ENCODE measurements around the gene PORCN.

PORCN gene

DNA sequence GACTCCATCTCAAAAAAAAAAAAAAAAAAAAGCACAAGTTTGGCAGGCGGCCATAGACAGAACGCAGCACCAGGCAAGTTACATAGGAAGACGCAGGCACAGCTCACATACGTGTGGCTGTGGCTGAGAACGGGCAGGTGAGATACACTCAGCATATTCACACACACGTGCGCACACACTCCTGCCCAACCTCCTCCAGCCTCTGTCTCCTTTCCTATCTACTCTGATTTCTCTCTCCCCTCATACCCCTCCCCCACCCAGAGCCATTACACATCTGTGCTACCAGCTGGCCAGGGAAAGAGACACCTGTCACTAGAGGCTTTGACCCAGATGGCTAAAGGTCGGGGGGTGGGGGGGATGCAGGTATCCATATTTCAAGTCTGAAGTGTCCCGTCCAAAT lies 36.6 kb upstream of the PORCN start:
- Mint-ChIP-seq H3K9me3 (no peaks in the 10 kb centered on the region), H3K4me3 (no peak overlapping the region), H3K27me3 (peaks cover 0 to 7% of the 10 kb centered on the region in 2 donors), H3K4me1 (peaks cover 16 to 40% of the 10 kb centered on the region in 2 donors), H3K36me3 (peaks cover 6 to 7% of the 10 kb centered on the region in 2 donors), H3K27ac (no peak overlapping the region)
- no peak for DNase-seq
- no peak for ATAC-seq (replicated peaks)

DNA sequence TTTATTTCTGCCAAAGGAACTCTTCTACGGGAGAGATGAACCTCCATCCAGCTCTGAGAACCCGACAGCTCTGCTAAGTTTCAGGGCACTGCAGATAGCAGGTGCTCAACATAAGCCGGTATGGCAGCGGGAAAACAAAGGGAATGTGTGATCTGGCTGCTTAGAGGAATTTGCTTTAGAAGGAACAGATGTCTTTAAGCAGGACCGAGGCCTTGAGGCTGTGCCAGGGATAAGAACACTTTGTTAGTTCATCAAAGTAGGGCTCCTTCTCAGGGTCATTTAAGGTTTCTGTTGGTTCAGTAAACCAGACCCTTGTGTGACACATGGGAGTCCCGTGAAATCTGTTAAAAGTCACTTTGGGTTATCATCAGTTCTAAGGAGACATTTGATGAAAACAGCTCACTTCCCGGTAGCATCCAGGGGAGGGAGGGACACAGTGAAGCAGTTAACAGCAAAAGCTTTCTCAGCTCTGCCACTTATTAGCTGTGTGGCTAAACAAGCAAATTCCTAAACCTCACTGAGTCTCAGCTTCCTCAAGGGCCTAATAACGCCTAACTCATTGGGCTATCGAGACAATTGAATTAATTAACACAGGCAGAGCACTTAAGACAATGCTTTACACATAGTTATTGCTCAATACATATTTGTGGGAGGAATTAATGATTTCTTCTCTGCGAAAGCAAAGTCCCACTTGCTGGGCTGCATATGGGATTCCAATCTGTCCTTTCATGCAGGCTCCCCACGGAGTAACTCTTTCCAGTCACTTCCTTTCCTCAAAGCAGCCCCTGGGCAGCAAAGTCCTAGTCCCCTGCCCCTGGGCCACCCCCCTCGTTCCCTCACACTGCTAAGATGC lies 35.7 kb upstream of the PORCN start:
- ATAC-seq (replicated peaks) (no peak), DNase-seq (no peak)
- Mint-ChIP-seq H3K9me3 (no peaks in the 10 kb centered on the region), H3K27me3 (peaks cover 0 to 7% of the 10 kb centered on the region in 2 donors), H3K36me3 (peaks cover 10 to 13% of the 10 kb centered on the region in 2 donors), H3K4me1 (peaks cover 14 to 40% of the 10 kb centered on the region in 2 donors), H3K27ac (no peak overlapping the region), H3K4me3 (no peak overlapping the region)

DNA sequence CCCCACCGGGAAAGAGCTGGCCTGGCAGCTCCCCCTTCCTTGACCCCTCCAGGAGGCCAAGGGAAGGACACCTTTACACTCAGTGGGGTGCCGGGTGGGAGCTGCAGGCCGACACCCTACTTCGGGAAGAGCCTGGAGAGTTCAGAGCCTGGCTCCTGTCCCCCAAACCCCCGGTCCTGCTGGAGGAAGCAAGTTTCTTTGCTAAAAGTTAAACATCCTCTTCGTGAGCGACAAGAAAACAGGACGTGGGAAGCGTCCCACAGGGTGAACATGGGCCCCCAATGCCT lies 35.1 kb upstream of the PORCN start:
- Mint-ChIP-seq H3K4me3 (no peak overlapping the region), H3K36me3 (peaks cover 16 to 17% of the 10 kb centered on the region in 2 donors), H3K9me3 (no peaks in the 10 kb centered on the region), H3K27ac (no peak overlapping the region), H3K4me1 (peaks cover 17 to 41% of the 10 kb centered on the region in 2 donors), H3K27me3 (peaks cover 0 to 7% of the 10 kb centered on the region in 2 donors)
- DNase-seq, result no peak
- ATAC-seq (replicated peaks), result no peak

DNA sequence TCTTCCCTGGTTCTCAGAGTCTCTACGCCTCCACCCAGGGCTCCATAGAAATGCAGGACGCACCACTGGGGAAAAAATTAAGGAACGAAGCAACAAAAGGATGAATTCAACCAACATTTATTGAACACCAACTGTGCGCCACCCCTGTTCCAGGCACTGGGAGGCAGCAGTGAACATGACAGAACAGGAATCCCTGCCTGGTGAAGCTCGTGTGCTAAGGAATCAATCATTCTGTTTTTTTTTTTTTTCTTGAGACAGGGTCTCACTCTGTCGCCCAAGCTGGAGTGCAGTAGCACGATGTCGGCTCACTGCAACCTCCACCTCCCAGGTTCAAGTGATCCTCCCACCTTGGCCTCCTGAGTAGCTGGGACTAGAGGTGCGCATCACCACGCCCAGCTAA lies 34.7 kb upstream of the PORCN start:
- H3K27me3 Mint-ChIP-seq, result peaks cover 0 to 7% of the 10 kb centered on the region in 2 donors
- no peak overlapping the region for H3K4me3 Mint-ChIP-seq
- H3K9me3 Mint-ChIP-seq, result no peaks in the 10 kb centered on the region
- ATAC-seq (replicated peaks), result no peak
- peaks cover 17 to 38% of the 10 kb centered on the region in 2 donors for H3K4me1 Mint-ChIP-seq
- no peak for DNase-seq
- H3K27ac Mint-ChIP-seq, result no peak overlapping the region
- peaks cover 18% of the 10 kb centered on the region in 2 donors for H3K36me3 Mint-ChIP-seq

DNA sequence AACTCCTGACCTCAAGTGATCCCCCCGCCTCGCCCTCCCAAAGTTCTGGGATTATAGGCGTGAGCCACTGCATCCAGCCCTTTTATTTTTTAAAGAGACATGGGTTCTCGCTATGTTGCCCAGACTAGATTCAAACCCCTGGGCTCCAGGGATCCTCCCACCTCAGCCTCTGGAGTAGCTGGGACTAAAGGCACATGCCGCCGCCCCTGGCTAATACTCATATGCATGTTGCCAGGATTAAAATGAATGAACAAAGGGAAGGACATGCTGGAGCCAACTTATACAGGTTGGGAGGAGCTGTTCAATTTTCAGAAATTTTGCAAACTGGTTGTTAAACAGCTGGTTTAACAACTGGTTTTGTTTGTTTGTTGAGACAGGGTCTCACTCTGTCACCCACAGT lies 34.2 kb upstream of the PORCN start:
- no peaks in the 10 kb centered on the region for H3K9me3 Mint-ChIP-seq
- H3K4me3 Mint-ChIP-seq, result peak overlapping the region in 1 of 2 donors; percentile 99
- H3K27ac Mint-ChIP-seq, result no peak overlapping the region
- DNase-seq (no peak), ATAC-seq (replicated peaks) (no peak)
- peaks cover 19 to 21% of the 10 kb centered on the region in 2 donors for H3K36me3 Mint-ChIP-seq
- H3K4me1 Mint-ChIP-seq, result peaks cover 15 to 34% of the 10 kb centered on the region in 2 donors
- peaks cover 0 to 4% of the 10 kb centered on the region in 2 donors for H3K27me3 Mint-ChIP-seq

DNA sequence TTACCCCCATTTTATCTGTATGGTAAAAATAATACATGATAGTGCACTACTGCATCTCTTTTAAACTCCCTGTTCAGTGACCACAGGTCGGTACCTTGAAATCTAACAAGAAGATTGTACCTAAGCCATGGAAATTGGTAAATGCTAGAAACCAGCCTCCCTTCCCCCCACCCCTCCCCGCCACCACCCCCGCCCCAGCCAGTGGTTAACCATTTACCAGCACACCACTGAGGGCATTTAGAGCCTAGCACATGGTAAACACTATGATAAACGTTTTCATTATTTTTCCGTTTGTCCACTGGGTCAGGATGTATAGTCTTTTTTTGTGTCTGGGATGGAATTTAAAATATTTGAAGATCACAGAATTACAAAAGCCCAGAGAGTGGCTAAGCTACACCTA lies 33.5 kb upstream of the PORCN start:
- peaks cover 19 to 24% of the 10 kb centered on the region in 2 donors for H3K36me3 Mint-ChIP-seq
- peak overlapping the region; percentile 89 to 99 for H3K4me3 Mint-ChIP-seq
- DNase-seq (no peak), ATAC-seq (replicated peaks) (no peak)
- peaks cover 12 to 31% of the 10 kb centered on the region in 2 donors for H3K4me1 Mint-ChIP-seq
- no peaks in the 10 kb centered on the region for H3K9me3 Mint-ChIP-seq
- H3K27me3 Mint-ChIP-seq, result no peaks in the 10 kb centered on the region
- H3K27ac Mint-ChIP-seq, result peak overlapping the region; percentile 92

DNA sequence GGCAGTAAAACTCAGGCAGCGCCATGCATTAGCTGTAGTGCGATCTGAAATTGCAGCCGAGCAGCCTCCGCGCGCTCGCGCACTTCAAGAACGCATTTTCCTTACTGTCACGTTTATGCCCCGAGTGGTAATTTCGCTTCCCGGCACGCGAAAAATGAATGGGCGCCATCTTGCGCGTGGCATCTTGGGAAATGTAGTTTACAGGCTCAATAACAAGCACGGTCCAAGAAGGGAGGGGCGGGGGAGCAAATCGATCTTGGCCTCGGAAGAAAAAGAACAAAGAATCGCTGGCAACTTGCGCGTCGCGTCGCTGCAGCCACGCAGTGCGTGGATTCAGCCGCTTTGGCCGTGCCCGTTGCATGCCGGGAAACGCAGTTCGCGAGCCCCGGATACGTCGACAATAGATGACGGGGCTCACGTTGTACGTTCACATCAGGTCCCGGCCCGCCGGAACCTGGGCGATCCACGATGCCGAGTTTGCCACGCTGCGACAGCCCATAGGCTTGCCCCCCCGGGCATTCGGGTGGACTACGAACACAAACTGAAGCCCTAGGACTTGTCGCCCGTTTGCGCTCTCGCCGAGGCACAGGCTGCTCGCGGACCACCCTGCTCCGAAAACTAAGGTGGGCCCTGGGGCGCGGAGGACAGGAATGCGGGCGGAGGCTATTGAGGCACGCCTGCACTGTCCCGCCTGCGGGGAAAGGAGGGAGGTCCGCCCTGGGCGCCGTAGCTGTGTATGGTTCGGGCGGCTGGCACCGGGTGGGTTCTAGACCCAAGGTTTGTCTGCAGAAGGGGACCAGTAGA lies 32.8 kb upstream of the PORCN start, which contains the start of gene FTSJ1:
Gene FTSJ1 (plus strand): TSS at position 426 of the 804 bp plus-strand sequence. CDS start 1,849 bp downstream, outside the sequence.
- H3K9me3 Mint-ChIP-seq, result no peaks in the 10 kb centered on the region
- peaks cover 19 to 29% of the 10 kb centered on the region in 2 donors for H3K36me3 Mint-ChIP-seq
- ATAC-seq (replicated peaks), result peak; percentile 94 to 96
- peak within 1 kb of the TSS; percentile 92 for H3K27ac Mint-ChIP-seq
- no peaks in the 10 kb centered on the region for H3K27me3 Mint-ChIP-seq
- H3K4me3 Mint-ChIP-seq, result peak within 1 kb of the TSS; percentile 89 to 99
- peak; percentile 88 for DNase-seq
- peaks cover 13 to 33% of the 10 kb centered on the region in 2 donors for H3K4me1 Mint-ChIP-seq

DNA sequence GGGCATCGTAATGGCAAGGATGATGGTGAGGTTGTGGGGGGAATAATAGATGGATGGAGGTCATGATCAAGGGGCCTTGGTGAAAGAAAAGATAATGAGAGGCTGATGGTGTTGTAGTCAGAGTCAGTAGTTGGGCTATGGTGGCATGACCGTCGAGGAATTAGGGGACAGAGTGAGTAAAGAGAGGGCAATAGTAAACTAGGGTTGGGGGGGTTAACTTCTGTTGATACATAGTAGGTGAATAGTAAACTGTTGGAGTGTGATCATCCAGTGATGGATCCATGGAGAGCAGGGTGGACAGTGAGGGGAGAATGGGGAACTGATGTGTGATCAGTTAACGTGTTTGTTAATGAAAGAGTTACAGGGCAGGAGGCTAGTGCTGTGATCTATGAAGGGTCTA lies 31.9 kb upstream of the PORCN start:
- ATAC-seq (replicated peaks), result no peak
- H3K9me3 Mint-ChIP-seq, result no peaks in the 10 kb centered on the region
- peak overlapping the region; percentile 92 for H3K27ac Mint-ChIP-seq
- no peaks in the 10 kb centered on the region for H3K27me3 Mint-ChIP-seq
- DNase-seq, result no peak
- peaks cover 23 to 31% of the 10 kb centered on the region in 2 donors for H3K36me3 Mint-ChIP-seq
- peak overlapping the region; percentile 89 to 99 for H3K4me3 Mint-ChIP-seq
- H3K4me1 Mint-ChIP-seq, result peaks cover 13 to 33% of the 10 kb centered on the region in 2 donors

DNA sequence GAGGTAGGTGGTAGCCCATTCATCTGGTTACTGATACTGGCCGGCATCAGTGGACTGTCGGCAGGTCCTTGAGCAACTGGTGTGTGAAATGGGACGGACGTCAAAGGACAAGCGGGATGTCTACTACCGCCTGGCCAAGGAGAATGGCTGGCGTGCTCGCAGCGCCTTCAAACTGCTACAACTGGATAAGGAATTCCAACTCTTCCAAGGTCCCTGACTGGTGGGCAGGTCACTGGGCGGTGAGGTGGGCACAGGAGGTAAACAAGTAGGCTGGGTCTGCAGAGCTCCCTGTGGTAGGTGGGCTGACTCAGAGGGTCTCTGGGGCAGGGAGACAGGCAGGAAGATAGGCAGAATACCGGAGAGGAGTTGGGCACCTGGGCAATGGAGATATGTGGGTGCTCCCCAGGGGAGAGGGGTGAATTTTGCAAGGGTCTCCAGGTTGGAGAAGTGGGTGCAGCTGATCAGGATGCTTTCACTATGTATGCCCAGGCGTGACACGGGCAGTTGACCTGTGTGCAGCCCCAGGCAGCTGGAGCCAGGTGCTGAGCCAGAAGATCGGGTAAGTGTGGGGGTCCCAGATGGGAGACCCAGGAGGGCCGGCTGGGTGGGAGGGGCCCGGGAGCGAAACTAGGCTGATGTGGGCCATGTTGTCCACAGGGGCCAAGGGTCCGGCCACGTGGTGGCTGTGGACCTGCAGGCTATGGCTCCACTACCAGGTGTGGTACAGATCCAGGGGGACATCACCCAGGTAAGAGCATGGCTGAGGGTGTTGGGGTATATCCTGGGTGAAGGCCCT lies 30.6 kb upstream of the PORCN start:
- peak overlapping the region in 1 of 2 donors; percentile 99 for H3K4me3 Mint-ChIP-seq

DNA sequence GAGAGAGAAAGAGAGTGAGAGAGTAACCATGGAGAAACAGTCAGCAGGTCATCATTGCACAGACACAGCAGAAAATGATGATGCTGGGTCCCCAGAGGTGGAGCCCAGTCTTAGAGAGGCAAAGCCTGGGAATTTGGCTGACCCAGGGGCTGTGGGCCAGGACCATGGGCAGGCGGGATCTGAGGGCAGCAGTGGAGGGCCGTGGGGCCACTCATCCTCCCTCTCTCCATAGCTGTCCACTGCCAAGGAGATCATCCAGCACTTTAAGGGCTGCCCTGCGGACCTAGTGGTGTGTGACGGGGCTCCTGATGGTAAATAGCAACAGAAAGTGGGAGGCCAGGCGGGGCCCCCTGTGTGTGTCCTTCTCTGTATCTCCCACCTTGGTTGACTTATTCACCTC lies 30.0 kb upstream of the PORCN start:
- ATAC-seq (replicated peaks), result no peak
- DNase-seq, result no peak
- H3K9me3 Mint-ChIP-seq, result no peaks in the 10 kb centered on the region
- H3K4me1 Mint-ChIP-seq, result peaks cover 13 to 33% of the 10 kb centered on the region in 2 donors
- no peaks in the 10 kb centered on the region for H3K27me3 Mint-ChIP-seq
- no peak overlapping the region for H3K4me3 Mint-ChIP-seq
- H3K27ac Mint-ChIP-seq, result no peak overlapping the region
- peaks cover 28 to 33% of the 10 kb centered on the region in 2 donors for H3K36me3 Mint-ChIP-seq

More for the DNA sequence above, 30.6 kb upstream of the PORCN start:
- Mint-ChIP-seq H3K27ac (no peak overlapping the region), H3K36me3 (peaks cover 28 to 33% of the 10 kb centered on the region in 2 donors), H3K4me1 (peaks cover 13 to 33% of the 10 kb centered on the region in 2 donors), H3K27me3 (no peaks in the 10 kb centered on the region), H3K9me3 (no peaks in the 10 kb centered on the region)
- DNase-seq, result no peak
- no peak for ATAC-seq (replicated peaks)

DNA sequence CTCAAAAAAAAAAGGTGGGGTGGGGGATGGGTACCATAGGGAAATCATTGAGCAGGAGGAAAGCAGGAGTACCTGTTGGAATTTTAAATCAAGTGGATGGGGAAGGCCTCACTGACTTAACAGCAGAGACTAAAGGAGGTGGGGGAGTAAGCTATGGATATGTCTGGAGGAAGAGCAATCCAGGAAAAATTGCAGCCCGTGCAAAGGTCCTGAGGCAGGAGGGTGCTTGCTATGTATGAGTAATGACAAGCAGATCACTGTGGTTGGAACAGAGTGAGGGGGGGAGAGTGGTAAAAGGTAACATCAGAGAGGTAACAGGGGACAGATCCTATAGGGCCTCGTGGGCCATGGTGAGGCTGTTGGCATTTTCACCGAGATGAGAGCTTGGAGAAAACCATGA lies 28.6 kb upstream of the PORCN start:
- ATAC-seq (replicated peaks) (no peak), DNase-seq (no peak)
- H3K27ac Mint-ChIP-seq, result no peak overlapping the region
- peaks cover 28 to 33% of the 10 kb centered on the region in 2 donors for H3K36me3 Mint-ChIP-seq
- H3K27me3 Mint-ChIP-seq, result no peaks in the 10 kb centered on the region
- no peaks in the 10 kb centered on the region for H3K9me3 Mint-ChIP-seq
- H3K4me1 Mint-ChIP-seq, result peaks cover 13 to 29% of the 10 kb centered on the region in 2 donors
- no peak overlapping the region for H3K4me3 Mint-ChIP-seq

DNA sequence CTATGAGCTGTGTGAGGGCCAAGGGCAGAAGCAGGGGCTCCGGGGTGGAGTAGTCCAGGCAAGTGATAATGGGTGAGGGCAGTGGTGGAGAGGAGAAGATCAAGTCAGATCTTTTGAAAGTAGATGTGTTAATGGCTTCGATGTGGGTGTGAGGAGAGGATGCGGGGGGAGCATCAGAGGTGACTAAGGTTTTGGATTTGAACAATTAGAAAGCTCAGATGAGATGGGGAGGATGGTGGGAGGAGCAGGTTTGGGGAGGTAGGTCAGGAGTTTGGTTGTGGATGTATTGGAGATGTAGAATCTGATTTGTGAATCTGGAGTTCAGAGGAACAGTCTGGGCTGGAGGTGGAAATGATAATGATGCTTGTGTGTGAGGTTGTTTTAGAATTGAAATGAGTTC lies 28.2 kb upstream of the PORCN start:
- no peaks in the 10 kb centered on the region for H3K27me3 Mint-ChIP-seq
- DNase-seq, result no peak
- H3K27ac Mint-ChIP-seq, result no peak overlapping the region
- peaks cover 13 to 28% of the 10 kb centered on the region in 2 donors for H3K4me1 Mint-ChIP-seq
- peaks cover 28 to 33% of the 10 kb centered on the region in 2 donors for H3K36me3 Mint-ChIP-seq
- ATAC-seq (replicated peaks), result no peak
- H3K9me3 Mint-ChIP-seq, result no peaks in the 10 kb centered on the region
- H3K4me3 Mint-ChIP-seq, result no peak overlapping the region

DNA sequence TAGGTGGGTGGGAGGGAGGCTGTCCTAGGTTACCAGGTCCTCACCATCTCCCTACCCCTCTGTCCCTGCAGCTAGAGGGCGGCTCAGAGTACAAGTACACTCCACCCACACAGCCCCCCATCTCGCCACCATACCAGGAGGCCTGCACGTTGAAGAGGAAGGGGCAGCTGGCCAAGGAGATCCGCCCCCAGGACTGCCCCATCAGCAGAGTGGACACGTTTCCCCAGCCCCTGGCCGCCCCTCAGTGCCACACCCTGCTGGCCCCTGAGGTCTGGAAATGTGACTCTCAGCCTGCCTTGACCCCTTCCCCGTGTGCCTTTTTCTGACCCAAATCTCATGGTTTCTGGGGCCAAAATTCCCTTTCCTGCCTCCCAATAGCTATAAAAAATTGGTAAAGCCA lies 26.3 kb upstream of the PORCN start:
- H3K4me1 Mint-ChIP-seq, result peaks cover 5 to 14% of the 10 kb centered on the region in 2 donors
- H3K27me3 Mint-ChIP-seq, result no peaks in the 10 kb centered on the region
- no peaks in the 10 kb centered on the region for H3K9me3 Mint-ChIP-seq
- DNase-seq (no peak), ATAC-seq (replicated peaks) (no peak)
- H3K4me3 Mint-ChIP-seq, result no peak overlapping the region
- peaks cover 21 to 30% of the 10 kb centered on the region in 2 donors for H3K36me3 Mint-ChIP-seq
- no peak overlapping the region for H3K27ac Mint-ChIP-seq

DNA sequence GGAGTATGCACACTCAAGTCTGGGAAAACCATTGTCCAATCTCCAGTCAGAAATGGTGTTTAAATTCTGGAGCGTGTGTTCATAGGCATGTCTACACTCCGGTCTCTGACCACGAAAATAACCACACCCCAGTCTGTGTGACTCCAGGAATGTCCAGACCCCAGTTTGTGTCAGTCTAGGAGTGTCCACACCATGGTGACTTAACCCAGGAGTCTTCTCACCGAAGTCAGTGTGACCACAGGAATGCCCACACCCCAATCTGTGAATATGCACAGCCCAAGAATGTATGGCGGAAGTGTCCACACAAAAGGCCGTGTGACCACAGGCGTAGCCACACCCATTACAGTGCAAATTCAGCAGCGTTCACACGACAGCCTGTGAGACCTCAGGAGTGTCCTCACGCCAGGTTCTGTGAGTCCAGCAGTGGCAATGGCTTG lies 21.4 kb upstream of the PORCN start:
- peaks cover 2 to 4% of the 10 kb centered on the region in 2 donors for H3K4me1 Mint-ChIP-seq
- H3K4me3 Mint-ChIP-seq, result no peak overlapping the region
- H3K27me3 Mint-ChIP-seq, result peaks cover 0 to 5% of the 10 kb centered on the region in 2 donors
- no peaks in the 10 kb centered on the region for H3K9me3 Mint-ChIP-seq
- peak overlapping the region; percentile 37 for H3K27ac Mint-ChIP-seq
- no peak for DNase-seq
- H3K36me3 Mint-ChIP-seq, result peaks cover 3 to 5% of the 10 kb centered on the region in 2 donors
- ATAC-seq (replicated peaks), result no peak
